Right lung (tissue), 5 donors: ENCODE data around the gene DNAAF3. TPM values are rescaled to one million over a fixed set of nuclear protein-coding genes. Genes with fewer than 3 reads are reported as not detected.
"Not testable (repeated sequence)": the region's sequence is repeated elsewhere in the genome, so short reads cannot be mapped to it uniquely, and the experiment has no call there.

Source experiments
- DNase-seq, 2 donors: peaks; one replicate each; pipeline ENCODE4 v3.0.0-alpha.2; 2013
- polyA plus RNA-seq, 5 donors: library from polyadenylated mRNA; unstranded; fragments of 120-200 nt; gene quantifications; one replicate each; pipeline versions ENCODE4 v1.2.1 to v1.2.3, GENCODE V29; 2013; ENCODE audit warnings: inconsistent platforms in 1 of 5, low replicate concordance in 1 of 5; ENCODE audit not compliant: insufficient read length in 5 of 5, insufficient read depth in 1 of 5

DNAAF3 gene
- polyA plus RNA-seq, 5 donors = 1.4 to 8.6 (median 5.1) TPM

- DNase-seq = peak; percentile 55 to 72
Measured at GRCh38 chr19:55178781-55179599, 12.6 kb upstream of the DNAAF3 start.

GRCh38 chr19:55176076-55176475, 9.7 kb upstream of the DNAAF3 start:
- DNase-seq = no peak

GRCh38 chr19:55175117-55175867, 8.9 kb upstream of the DNAAF3 start:
- DNase-seq = no peak

GRCh38 chr19:55174425-55175116, 8.2 kb upstream of the DNAAF3 start:
- no peak for DNase-seq

GRCh38 chr19:55173714-55174409, 7.4 kb upstream of the DNAAF3 start:
- no peak for DNase-seq

GRCh38 chr19:55173186-55173713, 6.8 kb upstream of the DNAAF3 start:
- DNase-seq = no peak

GRCh38 chr19:55172741-55173140, 6.3 kb upstream of the DNAAF3 start:
- no peak for DNase-seq

- not testable (repeated sequence) for DNase-seq
Measured at GRCh38 chr19:55172318-55172717, 5.9 kb upstream of the DNAAF3 start.

GRCh38 chr19:55171440-55171839, 5.0 kb upstream of the DNAAF3 start:
- no peak for DNase-seq

- no peak for DNase-seq
Measured at GRCh38 chr19:55169136-55169535, 2.7 kb upstream of the DNAAF3 start.

GRCh38 chr19:55165952-55166529, 372 bp downstream of the DNAAF3 start:
- DNase-seq = peak in 1 of 2 donors; percentile 45

GRCh38 chr19:55161571-55162322, 4.7 kb downstream of the DNAAF3 start:
- no peak for DNase-seq

GRCh38 chr19:55160986-55161365, 5.4 kb downstream of the DNAAF3 start:
- DNase-seq = no peak

GRCh38 chr19:55160128-55160985, 6.1 kb downstream of the DNAAF3 start:
- DNase-seq = peak; percentile 38 to 43

GRCh38 chr19:55158848-55159749, 7.3 kb downstream of the DNAAF3 start:
- no peak for DNase-seq

GRCh38 chr19:55158423-55158822, 8.0 kb downstream of the DNAAF3 start:
- DNase-seq = no peak

GRCh38 chr19:55157064-55157908, 9.1 kb downstream of the DNAAF3 start, which contains the start of gene TNNI3:
TNNI3 (minus strand) TSS chr19:55157732; CDS start chr19:55157589, 143 bp downstream.
- no peak for DNase-seq
